ENCODE measurements around the gene ZBTB24.

The ZBTB24 gene

DNA sequence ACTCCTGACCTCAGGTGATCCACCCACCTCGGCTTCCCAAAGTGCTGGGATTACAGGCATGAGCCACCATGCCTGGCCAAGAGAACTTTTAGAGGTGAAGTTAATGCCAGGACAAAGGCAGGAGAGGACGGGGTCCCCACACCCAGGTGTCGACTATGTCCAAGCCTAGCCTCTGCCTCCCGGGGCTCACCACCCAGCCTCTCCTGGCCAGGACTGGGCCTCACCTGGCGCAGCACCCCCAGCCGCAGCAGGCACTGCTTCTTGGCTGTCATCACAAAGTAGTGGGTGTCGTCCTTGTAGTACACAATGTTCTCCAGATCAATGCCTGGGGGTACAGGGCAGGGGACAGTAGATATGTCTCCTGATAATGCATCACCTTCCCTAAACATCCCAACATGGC lies 31.6 kb downstream of the ZBTB24 start:
- no peak for DNase-seq (ENCODE audit: low spot score)

- no peak for DNase-seq (ENCODE audit: low spot score)
Measured at GRCh38 chr6:109450801-109451200, 32.2 kb downstream of the ZBTB24 start.

DNA sequence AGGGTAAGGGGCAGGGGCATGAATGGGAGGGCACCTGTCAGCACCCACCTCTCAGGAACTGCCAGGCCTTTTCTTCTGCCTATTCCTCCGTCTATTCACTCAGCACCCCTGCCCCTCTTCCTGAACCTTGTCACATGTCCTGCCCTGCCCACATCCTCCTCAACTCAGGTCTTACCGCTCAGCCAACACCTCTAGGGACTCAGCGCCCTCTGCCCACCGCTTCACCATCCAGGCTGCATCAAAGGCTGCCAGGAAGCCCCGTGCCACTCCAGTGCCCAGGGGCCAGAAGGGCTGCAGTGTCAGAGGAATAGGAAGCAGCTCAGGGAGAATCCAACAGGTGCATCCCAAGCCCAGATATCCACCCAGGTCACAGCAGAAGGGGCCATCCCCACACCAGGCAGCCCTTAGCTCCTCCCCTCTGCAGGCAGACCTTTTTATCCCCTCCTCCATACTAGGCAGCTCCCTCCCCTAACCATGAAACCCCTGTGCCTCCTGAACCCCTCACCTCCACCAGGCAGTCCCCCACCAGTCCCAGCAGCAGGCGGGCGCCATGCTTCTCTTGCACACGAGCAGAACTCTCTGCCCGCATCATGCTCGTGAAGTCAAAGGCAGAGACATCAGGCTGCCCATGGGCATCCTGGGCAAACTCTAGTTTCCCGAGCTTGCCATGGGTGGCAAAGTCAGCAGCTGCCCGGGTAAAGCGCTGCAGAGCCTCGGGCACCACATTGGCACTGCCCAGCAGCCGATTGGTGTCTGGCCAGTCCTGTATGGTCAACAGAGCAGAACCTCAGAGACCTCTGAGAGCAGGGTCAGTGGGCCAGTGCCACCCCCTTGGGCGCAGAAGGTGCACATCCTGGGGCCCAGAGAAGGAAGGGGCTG lies 33.0 kb downstream of the ZBTB24 start:
- DNase-seq (ENCODE audit: low spot score) = no peak

DNA sequence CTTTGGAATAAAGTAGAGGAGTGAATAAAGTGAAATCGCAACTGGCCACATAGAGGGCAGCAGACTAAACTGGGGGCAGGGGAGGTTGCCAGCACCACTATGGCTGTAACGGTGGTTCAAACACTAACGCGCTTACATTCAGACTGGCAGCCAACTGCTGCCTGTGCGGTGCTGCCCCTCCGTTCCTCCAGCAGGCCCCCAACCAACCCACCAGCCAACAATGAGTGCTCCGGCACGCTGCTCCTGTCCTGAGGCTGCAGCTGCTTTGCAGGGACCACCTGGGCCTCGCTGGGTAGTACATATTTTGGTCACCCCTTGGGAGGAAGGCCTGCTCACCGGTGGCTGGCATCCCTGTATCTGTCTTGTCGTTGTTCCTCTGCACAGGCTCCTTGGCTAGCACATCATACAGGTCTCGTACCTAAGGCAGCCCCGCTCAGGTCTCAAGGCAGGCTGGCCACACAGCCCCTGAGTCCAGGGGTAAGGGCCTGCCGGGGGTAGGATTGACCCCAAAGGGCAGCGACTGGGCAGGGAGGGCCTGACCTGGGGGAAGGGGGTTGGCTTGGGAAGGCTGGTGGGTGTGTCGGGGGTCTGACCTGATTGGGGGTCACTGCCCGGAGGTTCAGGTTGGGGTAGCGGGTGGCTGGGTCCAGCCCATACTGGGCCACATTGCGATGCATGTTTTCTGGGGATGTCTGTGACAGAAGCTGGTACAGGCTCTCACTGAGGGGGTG lies 33.8 kb downstream of the ZBTB24 start:
- no peak for DNase-seq (ENCODE audit: low spot score)

- no peak for DNase-seq (ENCODE audit: low spot score)
Measured at GRCh38 chr6:109448615-109449014, 34.4 kb downstream of the ZBTB24 start.

DNA sequence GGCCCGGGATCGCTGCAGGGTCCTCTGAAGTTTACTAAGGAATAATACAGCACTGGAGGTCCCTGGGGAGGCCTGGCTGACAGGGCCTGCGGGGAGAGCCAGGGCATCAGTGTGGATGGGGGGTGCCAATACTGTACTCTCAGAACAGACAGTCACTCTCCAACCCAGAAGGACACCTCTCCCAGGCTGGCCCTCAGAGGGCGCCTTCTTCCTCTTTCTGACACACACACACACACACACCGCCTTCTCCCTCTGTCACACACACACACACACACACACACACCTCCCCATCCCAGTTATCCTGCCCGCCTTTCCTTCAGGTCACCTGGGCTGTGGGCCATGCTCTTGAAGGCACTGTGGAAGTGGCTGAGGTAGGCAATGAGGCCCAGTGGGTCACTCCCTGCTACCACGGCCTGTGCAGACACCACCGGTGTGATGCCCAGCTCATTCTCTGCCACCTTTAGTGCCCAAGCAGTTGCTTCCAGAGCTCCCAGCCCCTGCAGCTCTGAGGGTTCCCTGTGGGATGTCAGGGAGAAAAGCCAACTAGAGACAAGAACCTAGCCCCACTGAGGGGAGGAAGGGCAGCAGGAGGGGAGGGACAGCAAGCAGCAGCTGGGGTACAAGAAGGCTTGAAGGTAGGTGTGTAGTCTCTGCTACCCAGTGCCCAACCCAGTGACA lies 35.0 kb downstream of the ZBTB24 start:
- peak; percentile 14 for DNase-seq (ENCODE audit: low spot score)

GRCh38 chr6:109447087-109447486 lies 35.9 kb downstream of the ZBTB24 start:
- DNase-seq (ENCODE audit: low spot score) = no peak

DNA sequence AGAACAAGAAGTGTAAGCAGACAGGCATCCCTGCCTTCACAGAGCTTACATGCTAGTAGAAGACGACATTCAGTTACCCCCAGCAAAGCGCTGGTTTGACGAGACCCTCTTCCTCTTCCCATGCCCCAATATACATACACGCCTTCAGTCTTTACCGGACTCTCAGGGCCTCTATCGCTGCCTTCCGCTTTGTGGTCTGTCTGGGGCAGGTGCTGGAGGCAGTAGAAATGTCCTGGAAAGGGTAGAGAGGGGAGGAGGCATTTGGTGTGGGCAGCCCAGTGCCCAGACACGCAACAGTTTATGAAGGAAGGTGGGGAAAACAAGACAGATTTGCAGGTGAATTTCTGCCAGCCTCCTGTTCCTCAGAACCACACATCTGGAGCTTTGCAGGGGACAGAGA lies 36.5 kb downstream of the ZBTB24 start:
- no peak for DNase-seq (ENCODE audit: low spot score)

DNA sequence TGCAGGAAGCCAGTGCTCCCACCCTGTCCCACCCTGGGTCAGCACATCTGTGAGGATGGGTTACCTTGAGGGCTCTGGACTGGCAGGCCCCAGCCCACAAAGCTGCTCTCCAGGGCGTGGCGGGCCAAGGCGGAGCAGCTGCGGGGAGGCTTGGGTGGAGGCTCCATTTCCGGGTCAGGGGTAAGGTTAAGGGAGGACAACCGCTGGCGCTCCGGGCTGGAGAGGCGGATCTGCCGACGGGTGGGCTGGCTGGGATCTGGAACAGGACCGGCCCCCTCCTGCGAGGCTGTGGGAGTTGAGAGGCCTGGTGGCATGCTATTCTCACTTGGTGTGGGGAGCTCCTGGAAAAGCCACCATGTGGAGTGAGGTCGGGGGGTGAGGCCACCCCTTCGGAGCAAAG lies 36.9 kb downstream of the ZBTB24 start:
- no peak for DNase-seq (ENCODE audit: low spot score)

- DNase-seq (ENCODE audit: low spot score) = no peak
Measured at GRCh38 chr6:109445382-109445781, 37.6 kb downstream of the ZBTB24 start.

GRCh38 chr6:109443425-109443950 lies 39.5 kb downstream of the ZBTB24 start:
- no peak for DNase-seq (ENCODE audit: low spot score)

DNA sequence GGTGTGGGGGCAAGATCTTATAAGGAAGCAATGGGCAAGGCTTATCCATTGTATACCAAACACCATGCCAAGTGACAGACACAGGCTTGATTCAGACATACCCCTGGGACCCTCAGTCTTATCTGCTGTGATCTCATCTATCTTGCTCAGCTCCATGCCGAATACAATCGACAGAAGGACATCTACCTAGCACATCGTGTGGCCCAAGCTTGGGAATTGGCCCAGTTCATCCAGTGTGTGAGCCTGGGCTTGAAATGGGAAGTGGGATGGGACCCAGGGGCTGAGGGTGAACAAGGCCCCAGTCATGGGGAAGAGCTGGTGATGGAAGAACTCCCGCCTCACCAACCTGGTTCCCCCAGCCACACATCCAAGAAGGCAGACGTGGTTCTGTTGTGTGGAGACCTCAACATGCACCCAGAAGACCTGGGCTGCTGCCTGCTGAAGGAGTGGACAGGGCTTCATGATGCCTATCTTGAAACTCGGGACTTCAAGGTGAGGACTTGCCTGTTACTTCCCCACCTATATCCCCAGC lies 40.6 kb downstream of the ZBTB24 start:
- DNase-seq (ENCODE audit: low spot score) = no peak

DNA sequence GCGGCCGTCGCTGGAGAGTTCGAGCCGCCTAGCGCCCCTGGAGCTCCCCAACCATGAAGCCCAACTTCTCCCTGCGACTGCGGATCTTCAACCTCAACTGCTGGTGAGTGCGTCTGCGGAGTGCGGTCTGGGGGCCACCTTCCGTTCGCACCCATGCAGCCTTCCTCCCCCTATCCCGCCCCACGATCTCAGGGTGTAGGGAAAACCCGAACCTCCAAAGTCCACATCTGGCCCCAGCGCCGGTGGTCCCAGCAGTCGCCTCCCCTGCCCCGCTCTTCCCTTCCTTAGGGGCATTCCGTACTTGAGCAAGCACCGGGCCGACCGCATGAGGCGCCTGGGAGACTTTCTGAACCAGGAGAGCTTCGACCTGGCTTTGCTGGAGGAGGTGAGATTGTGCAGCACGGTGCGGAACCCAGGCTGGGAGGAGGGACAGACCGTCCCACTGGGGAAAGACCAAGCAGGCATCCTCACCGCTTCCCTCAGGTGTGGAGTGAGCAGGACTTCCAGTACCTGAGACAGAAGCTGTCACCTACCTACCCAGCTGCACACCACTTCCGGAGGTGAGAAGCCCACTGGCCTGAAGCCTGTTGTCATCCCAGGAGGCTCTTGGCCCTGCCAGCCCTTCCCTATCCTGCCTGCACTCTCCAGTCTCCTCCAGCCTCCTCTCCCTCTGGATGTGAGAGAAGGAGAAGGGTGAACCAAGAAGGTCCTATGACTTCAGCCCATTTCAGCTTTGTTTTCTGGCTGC lies 41.8 kb downstream of the ZBTB24 start:
- peak; percentile 73 for DNase-seq (ENCODE audit: low spot score)

- DNase-seq (ENCODE audit: low spot score) = peak; percentile 91
Measured at GRCh38 chr6:109440331-109441068, 42.5 kb downstream of the ZBTB24 start, which contains the start of the genes PPIL6 and SMPD2. Gene PPIL6, minus strand, starts transcription at chr6:109440628. Its CDS starts 38 bp downstream, at chr6:109440590. Gene SMPD2, plus strand, starts transcription at chr6:109440724. Its CDS starts 398 bp downstream, at chr6:109441122.

DNA sequence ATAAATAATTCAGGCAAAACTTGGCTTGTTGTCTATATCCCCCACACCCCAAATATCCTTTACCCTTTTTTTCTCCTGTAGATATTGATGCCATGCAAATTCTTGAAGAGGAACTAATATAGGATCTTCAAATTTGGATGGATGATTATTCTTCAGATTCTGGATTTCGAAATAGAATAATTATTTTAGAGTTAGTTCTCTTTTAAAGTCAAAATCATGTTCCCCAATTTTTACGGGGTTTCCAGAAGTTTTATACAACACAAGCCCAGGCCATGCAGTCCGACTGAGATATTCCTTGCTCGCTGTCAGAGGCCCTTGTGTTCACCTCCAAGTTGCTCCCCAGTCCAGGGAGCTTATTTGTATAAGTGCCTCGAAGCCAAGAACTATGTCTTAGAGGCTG lies 47.0 kb downstream of the ZBTB24 start:
- DNase-seq (ENCODE audit: low spot score) = no peak

DNA sequence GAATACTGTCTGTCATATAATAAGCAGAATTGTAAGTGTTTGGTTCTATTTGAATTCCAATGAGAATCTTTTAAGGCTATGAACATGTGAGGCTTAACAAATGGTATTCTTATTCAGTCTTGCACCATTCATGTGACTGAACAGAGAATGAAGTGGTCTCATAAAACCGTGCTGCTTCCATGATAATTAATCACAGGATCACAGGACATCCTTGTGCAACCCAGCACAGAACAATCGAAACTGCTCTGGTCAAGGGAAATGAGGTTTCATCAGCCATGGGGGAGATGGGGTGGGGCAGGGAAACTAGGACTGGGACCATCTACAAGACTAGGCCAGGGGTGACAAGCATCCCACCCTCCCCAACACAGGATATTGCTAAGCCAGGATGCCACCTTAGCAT lies 48.6 kb downstream of the ZBTB24 start:
- DNase-seq (ENCODE audit: low spot score) = no peak

GRCh38 chr6:109429496-109429895 lies 53.5 kb downstream of the ZBTB24 start:
- no peak for DNase-seq (ENCODE audit: low spot score)

DNA sequence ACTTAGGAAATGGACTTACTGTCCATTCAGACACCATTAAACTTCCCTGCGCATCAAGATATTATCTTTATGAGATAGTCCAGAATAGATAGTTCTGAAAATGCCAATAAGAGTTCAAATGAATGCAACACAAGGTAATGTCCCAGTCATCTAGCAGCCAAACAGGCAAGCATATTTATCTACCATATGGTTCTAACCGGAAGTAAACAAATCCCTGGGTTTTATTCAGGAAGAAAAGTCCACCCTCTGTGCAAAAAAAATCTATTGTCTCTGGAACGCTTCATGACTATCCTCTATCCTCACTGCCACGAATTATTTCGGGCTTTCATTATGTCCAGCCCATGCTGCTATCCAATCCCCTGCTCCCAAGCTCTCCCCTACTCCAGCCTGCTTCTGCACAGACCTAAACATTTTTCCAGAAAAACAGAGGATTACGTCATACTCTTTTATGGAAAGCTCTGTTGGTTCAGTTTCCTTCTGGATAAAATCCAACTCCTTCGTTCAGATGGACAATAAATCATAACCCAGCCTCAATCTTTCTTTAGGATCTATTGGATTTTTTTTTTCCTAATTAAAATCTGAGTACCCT lies 54.0 kb downstream of the ZBTB24 start:
- no peak for DNase-seq (ENCODE audit: low spot score)

DNA sequence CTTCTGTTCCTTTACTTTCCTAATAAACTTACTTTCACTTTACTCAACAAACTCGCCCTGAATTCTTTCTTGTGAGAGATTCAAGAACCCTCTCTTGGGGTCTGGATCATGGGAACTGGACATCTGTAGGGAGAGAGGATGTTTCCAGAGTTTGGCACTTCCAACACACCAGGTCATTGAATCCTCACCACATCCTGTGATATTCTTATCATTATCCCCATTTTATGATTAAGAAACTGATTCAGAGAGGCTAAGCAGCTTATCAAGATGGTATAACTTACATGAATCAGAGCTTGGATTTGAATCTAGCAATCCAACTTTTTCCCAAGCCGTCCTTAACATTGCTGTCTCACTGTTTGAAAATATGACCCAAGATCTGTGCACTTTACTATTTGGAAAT lies 58.1 kb downstream of the ZBTB24 start:
- no peak for DNase-seq (ENCODE audit: low spot score)

DNA sequence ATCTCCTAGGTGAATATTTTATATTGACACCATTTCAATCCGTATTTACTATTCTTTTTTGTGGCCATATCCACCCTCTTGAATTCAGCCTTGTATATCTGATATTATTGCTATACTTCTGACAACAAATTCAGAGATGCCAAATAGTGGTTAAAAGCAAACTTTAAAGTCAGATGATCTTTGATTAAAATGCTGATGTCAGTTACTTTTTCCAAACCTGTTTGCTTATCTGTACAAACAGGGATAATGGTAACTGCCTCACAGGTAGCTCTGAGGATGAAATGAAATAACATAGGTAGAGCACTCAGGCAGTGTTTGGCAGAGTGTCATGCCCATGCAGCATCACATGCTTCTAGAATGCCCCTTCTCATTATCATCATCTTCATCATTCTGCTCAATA lies 61.8 kb downstream of the ZBTB24 start:
- no peak for DNase-seq (ENCODE audit: low spot score)

Measured in kidney tubule cell (primary cell).